ENCODE measurements around the gene AP2A1. TPM values are rescaled to one million over a fixed set of nuclear protein-coding genes. Genes with fewer than 3 reads are reported as not detected.

The AP2A1 gene
- total RNA-seq, 1 donor, result 92.0 TPM

DNA sequence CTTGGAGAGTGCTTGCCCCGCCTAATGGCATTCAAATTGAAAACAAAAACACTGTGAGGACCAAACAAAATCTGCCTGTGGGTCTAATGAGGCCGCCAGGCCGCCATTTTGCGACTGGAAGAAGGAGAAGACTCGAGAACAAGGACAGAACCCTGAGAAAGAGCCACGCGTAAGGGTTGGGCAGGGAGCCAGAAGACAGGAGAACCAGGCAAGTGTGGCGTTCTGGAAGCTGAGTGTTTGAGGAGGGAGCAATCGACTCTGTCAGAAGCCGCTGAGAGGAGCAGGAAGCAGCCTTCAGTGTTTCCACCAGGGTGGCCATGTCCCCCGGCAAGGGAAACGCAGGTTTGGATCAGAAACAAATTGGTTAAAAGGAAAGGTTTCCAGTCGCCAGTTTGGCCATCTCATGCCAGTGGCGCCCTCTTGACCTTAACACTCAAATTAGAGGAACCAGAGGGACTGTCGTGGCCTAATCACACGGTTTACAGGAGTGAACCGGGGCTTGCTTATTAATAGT is 74.0 kb downstream of the AP2A1 start:
- no peak for DNase-seq (ENCODE audit: low read depth)
- TF ChIP-seq, protein P1, sequence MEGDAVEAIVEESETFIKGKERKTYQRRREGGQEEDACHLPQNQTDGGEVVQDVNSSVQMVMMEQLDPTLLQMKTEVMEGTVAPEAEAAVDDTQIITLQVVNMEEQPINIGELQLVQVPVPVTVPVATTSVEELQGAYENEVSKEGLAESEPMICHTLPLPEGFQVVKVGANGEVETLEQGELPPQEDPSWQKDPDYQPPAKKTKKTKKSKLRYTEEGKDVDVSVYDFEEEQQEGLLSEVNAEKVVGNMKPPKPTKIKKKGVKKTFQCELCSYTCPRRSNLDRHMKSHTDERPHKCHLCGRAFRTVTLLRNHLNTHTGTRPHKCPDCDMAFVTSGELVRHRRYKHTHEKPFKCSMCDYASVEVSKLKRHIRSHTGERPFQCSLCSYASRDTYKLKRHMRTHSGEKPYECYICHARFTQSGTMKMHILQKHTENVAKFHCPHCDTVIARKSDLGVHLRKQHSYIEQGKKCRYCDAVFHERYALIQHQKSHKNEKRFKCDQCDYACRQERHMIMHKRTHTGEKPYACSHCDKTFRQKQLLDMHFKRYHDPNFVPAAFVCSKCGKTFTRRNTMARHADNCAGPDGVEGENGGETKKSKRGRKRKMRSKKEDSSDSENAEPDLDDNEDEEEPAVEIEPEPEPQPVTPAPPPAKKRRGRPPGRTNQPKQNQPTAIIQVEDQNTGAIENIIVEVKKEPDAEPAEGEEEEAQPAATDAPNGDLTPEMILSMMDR (IDR thresholded peaks at IDR 0.05; ENCODE audit: insufficient read depth, low read depth, low read length), result no peak
- no peak overlapping the region for H3K4me3 ChIP-seq (ENCODE audit: low read depth, low read length)

GRCh38 chr19:49843265-49843664 is 76.5 kb downstream of the AP2A1 start:
- TF ChIP-seq, protein P1 (IDR thresholded peaks at IDR 0.05; ENCODE audit: insufficient read depth, low read depth, low read length), result no peak
- DNase-seq (ENCODE audit: low read depth), result no peak
- H3K4me3 ChIP-seq (ENCODE audit: low read depth, low read length), result no peak overlapping the region

DNA sequence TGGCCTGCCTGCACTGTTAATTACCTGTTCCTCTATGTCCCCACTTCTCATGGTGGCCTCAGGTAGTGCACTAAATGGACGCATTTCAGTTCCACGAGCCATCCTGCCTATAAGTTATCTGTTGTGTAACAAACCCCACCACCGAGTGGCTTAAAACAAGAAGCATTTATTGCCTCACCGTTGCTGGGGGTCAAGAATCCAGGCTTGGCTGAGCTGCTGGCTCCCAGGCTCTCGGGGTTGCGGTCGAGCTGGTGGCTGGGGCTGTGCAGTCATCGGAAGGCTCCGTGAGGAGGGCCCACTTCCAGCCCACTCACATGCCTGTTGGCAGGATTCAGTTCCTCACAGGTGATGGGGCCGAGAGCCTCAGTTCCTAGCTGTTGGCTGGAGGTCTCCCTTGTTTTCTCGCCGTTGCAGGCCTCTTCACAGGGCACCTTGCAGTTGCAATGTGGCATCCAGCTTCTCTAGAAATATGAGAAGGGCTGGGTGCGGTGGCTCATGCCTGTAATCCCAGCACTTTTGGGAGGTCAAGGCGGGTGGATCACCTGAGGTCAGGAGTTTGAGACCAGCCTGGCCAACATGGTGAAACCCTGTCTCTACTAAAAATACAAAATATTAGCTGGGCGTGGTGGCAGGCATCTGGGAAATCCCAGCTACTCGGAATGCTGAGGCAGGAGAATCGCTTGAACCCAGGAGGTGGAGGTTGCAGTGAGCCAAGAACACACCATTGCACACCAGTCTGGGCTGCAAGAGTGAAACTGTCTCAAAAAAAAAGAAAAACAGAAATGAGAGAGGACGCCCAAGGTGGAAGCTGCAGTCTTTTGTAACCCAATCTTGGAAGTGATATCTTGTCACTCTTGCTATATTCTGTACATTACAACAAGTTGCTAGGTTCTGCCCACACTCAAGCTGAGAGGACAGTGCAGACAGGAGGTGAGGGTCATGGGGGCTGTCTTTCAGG is 77.6 kb downstream of the AP2A1 start:
- DNase-seq (ENCODE audit: low read depth), result no peak
- H3K4me3 ChIP-seq (ENCODE audit: low read depth, low read length), result no peak overlapping the region
- TF ChIP-seq, protein P1 (IDR thresholded peaks at IDR 0.05; ENCODE audit: insufficient read depth, low read depth, low read length), result no peak

GRCh38 chr19:49845414-49845813 is 78.6 kb downstream of the AP2A1 start:
- no peak overlapping the region for H3K4me3 ChIP-seq (ENCODE audit: low read depth, low read length)
- DNase-seq (ENCODE audit: low read depth), result peak; percentile 59
- TF ChIP-seq, protein P1 (IDR thresholded peaks at IDR 0.05; ENCODE audit: insufficient read depth, low read depth, low read length), result peak; percentile 20

- no peak overlapping the region for H3K4me3 ChIP-seq (ENCODE audit: low read depth, low read length)
- TF ChIP-seq, protein P1 (IDR thresholded peaks at IDR 0.05; ENCODE audit: insufficient read depth, low read depth, low read length), result no peak
- DNase-seq (ENCODE audit: low read depth), result no peak
These were observed 79.6 kb downstream of the AP2A1 start for GRCh38 chr19:49846408-49846807.

- peak; percentile 94 for DNase-seq (ENCODE audit: low read depth)
- TF ChIP-seq, protein P1 (IDR thresholded peaks at IDR 0.05; ENCODE audit: insufficient read depth, low read depth, low read length), result no peak
- H3K4me3 ChIP-seq (ENCODE audit: low read depth, low read length), result no peak overlapping the region
These were observed 81.2 kb downstream of the AP2A1 start for GRCh38 chr19:49847731-49848696.
